ENCODE data around the gene ABCD1.
"Not testable (repeated sequence)": the region's sequence is repeated elsewhere in the genome, so short reads cannot be mapped to it uniquely, and the experiment has no call there.

The ABCD1 gene

DNA sequence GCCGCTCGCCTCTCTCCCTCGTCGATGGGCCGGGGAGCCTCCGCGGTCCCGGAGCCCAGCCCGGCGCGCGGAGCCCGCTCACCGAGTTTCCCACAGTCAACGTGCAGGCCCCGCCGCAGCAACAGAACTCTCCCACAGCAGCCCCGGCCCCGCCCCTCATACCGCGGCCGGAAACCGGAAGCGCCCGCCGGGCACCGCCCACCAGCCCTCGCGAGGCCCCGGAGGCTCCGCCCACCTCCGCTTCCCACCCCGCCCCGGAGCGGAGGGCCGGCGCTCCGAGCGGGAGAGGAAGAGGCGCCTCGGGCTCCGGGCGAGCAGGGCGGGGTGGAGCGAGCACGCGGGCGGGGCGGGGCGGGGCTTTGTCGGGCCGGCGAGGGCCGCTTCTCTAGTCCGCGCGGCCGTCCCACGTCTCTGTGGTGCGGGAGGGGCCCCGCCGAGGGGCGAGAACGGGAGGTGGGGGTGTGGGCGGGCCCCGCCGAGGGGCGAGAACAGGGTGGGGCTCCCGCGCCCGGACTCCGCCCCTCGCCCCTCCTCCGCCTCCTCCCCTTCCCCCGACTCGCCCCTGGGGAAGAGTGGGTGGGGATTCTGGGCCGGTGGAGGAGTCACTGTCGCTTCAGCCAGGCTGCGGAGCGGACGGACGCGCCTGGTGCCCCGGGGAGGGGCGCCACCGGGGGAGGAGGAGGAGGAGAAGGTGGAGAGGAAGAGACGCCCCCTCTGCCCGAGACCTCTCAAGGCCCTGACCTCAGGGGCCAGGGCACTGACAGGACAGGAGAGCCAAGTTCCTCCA is at the start of gene ABCD1, which contains the start of gene BCAP31:
Gene ABCD1 (plus strand): TSS at position 605 of the 787 bp plus-strand sequence. CDS start 411 bp downstream, outside the sequence.
Gene BCAP31 (minus strand): TSS at position 136 of the 787 bp plus-strand sequence. CDS start 1,143 bp downstream, outside the sequence.
- DNase-seq, result peak; percentile 90

DNA sequence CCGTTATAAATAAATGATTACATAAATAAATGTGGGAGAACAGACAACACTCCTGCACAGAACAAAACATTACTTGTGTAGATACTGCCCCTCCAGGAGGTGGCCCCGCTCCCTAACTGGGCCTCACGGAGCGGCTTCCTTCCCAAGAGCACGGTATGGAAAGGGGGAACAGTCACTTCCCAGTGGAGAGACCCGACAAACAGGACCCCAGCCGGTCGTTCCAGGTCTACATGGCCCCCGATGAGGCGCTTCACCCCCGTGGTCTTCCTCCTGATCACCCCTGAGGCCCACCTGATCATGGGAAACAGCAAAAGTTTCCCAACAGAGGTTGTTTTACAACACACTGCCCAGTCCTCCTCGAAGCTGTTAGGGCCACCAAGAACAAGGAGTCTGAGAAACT is 43.5 kb upstream of the ABCD1 start:
- no peak for DNase-seq

DNA sequence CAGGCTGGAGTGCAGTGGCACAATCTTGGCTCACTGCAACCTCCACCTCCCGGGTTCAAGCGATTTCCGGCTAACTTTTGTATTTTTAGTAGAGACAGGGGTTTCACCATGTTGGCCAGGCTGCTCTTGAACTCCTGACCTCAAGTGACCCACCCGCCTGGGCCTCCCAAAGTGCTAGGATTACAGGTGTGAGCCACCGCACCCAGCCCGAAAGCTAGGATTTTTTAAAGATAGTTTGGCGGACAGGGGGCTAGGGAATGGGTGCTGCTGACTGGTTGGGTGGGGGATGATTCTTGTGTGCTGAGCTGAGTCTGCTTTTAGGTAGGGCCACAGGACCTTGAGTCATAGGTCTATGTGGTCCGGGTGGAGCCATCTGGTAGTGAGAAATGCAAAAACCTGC is 41.2 kb upstream of the ABCD1 start:
- not testable (repeated sequence) for DNase-seq

DNA sequence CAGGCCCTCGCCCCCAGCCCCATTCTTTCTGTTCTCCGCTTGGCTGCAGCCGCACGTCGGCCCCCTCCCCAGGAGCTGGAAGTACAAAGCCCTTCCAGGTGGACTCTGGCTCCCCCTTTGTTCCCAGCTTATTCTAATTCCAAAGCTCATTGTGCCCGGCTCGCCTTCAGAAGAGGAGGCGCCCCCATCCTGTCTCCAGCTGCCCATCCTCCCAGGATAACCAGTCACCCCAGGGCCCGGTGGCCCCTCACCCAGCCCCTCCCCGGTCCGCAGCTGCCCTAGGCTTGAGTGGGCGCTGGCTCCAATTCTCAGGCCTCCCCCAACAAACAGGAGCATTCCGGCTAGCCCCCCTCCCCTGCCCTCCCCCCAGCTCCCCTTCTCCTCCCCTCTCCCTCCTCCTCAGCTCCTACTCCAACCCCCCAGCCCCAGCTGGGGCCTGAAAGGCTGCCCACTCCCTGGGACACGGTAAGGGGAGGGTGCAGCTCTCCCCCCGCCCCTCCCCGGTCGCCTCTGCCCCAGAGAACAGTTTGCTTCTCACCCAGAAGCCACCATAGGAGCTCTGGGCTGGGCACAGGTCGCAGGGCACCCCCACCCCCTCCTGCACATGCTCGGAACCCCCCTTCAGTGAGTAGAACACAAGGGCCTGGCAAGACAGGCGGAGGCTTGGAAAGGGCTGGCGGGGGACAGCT is 40.0 kb upstream of the ABCD1 start:
- DNase-seq, result no peak

DNA sequence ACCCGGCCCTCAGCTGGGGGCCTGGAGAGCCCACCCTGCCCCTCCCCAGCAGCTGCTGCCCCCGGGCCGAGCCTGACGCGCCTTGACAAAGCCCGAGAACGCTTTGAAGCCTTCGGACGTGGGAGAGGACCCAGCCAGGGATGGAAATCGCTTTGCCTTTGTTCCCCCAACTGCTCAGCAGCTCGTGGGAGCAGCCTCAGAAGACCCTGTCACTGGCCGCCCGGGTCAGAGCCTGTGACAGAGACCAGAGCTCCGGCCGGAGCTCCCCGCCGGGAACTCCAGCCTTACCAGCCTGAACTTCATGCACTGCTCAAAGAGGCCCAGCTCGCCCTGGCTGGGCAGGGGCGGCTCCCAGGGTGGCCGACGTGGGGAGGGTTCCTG is 39.5 kb upstream of the ABCD1 start:
- no peak for DNase-seq

DNA sequence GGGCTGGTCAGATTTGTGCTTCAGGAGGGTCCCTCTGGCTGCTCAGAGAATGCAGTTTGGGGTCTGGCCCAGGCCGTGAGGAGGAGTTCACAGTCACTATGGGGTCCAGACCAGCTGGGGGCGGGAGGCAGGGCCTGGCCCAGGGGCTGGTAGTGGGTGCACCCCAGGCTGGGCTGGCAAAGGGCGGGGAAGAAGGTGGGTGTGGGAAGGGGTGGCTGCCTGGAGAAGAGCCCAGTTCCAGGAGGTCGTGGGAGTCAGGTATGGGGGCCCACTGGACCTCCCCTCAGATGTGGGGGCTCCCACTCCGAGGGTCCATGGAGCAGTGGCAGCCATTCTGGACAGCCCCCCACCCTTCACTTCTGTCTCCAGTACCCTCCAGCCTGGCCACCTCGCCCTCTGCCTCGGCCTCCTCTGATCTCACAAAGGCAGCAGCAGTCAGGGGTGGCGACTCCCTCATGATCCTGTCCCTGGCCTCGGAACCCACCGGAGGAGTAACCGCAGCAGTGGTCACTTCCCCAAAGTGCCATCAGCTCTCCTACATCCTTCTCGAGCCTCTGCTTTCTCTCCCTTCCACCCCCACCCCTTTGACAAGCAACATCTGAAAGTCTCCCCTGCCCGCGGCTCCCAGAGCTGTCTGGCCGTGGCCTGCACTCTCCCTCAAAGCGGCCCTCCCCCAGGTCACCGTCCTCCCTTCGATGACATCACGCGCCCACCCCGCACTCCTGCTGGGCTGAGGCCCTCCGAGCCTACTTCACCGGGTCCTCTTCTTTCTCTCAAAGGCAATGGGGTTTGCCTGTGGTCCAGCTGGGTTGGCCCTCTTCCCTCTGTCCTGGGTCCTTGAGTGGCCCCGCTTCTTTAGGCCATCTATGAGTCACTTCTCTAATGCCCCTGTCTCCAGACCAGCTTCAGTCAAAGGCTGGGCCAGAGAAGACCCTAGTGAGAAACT is 38.6 kb upstream of the ABCD1 start:
- no peak for DNase-seq

DNA sequence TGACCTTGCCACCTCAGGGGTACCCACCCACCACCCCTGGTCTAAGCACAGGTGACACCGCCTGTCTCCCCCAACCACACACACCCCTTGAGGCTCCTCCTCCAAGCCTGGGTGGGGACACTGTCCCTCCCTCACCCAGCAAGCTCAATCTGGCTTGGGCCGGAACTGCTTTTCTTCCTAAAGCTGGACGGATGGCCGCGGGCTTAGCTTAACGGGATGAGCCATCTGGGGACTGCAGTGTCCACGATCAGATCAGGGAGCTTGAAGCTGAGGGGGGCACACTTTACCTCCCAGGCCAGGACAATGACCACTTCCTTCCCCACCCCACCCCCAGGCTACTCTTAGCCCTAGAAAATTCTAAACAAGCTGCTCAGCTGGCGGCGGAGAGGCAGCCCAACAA is 37.9 kb upstream of the ABCD1 start:
- DNase-seq, result no peak

DNA sequence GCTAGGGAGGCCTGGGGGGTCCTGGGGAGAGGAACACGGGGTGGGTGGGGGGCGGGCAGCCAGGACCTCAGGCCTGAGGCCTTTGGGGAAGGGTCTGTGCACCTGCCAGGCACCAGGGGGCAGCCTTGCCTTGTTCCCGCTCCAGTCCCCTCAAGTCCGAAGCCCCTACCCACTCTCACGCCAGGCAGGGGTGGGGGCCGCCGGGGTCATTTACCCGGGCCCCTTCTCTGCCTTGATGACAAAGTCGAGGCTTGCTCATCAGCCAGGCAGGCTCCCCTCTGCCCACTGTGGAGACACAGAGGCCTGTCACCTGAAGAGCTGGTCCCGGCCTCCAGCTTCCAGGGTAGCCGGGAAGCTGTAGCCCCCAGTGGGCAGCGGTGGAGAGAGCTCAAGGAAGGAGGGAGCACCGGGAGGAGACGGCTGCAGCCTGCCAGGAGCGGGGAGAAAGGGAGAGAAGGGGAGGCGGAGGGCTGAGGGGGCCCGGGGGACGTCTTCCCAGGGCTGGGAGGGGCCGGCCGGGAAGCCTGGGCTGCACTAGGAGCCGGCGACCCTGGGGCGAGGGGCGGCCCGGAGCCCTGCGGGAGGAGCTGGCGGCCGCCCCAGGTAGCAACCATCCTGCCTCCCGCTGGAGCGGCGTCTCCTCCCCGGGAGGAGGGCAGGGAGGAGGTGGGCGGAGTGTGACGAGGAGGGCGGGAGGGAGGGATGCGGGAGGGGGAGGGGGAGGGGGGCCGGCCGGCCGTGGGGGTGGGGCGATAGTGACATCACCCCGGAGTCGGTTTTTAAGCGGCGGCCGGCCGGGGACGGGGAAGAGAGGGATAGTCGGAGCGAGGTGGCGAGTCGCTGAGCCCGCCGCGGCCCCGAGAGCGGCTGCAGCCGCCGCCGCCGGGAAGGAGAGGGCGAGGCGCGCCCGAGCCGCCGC is 37.3 kb upstream of the ABCD1 start, which contains the start of gene SLC6A8:
Gene SLC6A8 (plus strand): TSS at position 806 of the 919 bp plus-strand sequence. CDS start 649 bp downstream, outside the sequence.
- DNase-seq, result peak; percentile 27

DNA sequence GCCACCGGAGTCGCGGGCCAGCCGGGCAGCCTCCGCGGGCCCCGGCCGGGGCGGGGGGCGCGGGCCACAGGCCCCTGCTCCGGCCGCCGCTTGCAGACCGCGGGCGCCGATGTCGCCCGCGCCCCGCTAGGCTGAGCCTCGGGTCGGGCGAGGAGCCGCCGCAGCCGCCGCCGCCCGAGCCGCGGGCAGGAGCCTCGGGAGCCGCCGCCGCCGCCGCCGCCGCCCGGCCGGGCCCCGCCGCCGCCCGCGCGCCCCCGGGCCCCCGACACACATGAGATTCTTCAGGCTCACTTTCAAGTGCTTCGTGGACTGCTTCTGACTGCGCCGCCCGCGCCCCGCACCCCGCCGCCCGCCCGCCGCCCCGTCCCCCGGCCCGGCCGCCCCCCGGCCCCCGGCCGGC is 36.6 kb upstream of the ABCD1 start:
- no peak for DNase-seq

DNA sequence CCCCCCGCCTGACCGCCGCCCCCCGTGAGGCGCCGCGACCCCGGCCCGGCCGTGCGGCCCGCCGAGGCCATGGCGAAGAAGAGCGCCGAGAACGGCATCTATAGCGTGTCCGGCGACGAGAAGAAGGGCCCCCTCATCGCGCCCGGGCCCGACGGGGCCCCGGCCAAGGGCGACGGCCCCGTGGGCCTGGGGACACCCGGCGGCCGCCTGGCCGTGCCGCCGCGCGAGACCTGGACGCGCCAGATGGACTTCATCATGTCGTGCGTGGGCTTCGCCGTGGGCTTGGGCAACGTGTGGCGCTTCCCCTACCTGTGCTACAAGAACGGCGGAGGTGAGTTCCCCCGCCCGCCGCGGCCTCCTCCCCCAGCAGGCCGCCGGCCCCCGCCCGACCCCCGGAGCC is 36.1 kb upstream of the ABCD1 start:
- no peak for DNase-seq

DNA sequence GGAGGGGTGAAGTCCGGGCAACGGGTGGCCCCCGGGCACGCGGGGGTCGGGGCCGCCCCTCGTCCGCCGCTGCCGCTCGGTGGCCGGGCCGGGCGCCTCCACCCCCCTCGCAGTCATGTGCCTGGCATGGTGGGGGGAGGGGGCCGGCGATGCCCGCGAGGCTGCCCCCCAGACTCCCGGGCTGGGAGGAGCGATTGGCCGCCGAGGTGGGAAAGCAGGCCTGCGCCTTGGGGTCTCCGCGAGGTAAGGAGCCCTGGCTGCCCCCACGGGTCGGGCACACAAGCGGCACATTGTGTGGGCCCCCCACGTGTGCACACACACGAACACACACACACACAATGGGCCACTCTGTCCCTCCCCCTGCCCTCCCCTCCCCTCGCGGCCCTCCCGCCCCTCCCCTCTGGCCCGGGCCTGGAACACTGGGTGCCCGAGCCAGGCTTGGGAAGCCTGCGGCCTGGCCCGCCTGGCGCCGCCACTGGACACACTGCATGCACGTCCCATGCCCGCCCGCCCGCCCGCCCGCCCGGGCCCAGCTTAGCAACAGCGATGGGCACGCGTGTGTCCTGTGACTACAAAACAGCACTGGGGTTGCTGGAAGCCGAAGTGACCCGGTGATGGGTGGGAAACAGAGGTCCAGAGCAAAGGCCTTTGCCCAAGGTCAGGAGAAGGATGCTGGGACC is 35.6 kb upstream of the ABCD1 start:
- no peak for DNase-seq

DNA sequence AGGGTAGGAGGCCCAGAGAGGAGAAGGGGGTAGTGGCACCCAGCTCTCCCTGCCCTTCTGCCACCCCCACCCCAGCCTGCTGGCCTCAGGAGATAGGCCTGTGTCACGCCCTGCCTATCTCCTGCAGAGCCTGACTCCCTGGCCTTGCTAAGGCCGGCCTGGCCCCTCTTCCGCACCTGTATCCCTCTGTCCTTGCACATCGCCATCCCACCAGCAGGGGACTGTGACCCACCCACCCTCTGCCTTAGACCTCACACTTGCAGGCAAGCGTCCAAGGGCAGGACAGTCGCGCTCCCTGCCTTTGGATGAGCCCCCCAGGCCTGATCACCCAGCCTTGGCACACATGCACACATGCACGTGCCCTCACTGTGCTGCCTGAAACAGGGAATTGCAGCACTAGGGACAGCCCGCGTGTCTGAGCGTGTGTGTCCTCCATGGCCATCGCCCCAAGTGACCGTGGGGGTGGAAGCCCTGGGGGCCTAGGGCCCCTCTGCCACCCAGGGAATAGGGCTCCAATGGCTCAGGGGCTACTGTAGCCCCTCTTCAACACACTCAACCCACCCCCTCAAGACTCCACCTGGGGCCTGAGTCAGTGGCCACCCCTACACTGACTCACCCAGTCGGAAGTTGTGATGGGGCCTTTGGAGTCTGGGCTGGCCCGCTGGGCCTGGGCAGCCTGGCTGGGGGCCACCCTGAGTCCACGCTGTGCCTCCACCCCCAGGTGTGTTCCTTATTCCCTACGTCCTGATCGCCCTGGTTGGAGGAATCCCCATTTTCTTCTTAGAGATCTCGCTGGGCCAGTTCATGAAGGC is 34.8 kb upstream of the ABCD1 start:
- DNase-seq, result no peak

DNA sequence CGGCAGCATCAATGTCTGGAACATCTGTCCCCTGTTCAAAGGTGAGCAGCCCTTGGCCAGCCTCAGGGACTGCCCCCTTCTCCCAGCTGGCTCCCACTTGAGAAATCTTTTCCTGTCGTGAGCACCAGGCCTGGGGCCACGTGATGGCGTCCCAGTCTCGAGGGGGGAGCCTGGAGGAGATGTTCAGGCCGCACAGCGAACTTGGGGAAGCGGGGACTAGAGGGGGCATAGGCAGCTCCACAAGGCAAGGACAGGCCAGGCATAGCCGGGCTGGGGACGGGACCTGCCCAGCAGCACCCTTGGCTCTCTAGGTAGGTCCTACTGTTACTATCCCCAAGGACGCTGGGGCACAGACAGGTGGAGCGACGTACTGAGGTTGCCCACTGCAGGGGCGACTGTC is 34.2 kb upstream of the ABCD1 start:
- DNase-seq, result no peak

DNA sequence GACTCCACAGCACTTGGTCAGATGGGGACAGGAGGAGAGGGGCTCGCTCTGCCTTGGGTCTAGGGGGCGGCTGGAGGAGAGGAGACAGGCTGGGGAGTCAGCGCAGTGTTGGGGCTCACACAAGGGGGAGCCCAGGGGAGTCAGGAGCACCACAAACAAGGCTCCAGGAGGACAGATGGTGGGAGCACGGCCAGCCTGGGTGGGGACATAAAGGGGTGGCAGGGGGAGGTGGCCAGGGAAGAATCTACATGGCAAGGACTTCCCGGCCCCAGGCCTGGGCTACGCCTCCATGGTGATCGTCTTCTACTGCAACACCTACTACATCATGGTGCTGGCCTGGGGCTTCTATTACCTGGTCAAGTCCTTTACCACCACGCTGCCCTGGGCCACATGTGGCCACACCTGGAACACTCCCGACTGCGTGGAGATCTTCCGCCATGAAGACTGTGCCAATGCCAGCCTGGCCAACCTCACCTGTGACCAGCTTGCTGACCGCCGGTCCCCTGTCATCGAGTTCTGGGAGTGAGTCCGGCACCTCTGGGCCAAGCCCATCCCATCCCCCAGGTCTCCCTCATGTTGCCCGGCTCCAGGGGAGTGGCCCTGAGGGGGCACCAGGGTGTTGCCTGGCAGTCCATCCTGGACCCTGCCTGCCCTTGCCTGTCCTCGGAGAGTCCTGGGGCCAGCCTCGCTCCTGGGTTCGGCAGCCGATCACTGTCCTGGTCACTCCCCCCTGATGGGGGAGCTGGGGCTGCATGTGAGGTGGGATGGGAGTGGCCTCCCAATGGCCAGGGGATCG is 33.4 kb upstream of the ABCD1 start:
- not testable (repeated sequence) for DNase-seq

DNA sequence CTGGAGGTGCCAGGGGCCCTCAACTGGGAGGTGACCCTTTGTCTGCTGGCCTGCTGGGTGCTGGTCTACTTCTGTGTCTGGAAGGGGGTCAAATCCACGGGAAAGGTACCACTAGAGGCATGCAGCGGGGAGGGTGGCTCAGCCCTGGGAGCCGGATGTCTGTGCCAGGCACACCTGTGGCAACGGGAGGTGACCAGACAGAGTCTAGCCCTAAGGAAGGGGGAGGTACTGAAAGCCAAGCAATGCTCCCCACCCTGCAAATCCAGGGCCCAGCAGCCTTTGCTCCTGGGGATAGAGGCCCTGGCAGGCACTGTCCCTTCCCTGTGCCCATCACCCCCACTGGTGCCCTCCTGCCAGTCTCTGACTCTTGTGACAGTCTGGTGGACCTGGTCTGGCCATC is 32.7 kb upstream of the ABCD1 start:
- DNase-seq, result no peak

DNA sequence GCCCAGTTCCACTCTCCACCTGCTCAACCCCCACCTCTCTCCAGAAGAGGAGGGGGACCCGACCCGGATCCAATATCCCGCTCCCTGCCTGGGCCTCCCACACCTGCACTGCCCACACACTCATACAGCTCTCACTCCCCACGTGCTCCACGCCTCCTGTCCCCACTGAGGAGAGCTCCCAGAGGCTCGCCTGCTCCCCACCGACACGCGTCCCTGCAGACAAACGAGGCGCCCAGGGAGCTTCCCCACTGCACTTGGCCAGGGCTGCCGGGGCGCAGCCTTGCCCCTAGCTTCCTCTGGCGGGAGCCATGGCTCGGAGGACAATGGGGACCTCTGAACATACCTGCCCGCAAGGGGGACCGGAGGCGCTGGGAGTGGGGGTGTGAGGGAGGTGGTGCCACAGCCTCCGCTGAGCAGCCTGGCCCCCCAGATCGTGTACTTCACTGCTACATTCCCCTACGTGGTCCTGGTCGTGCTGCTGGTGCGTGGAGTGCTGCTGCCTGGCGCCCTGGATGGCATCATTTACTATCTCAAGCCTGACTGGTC is 32.0 kb upstream of the ABCD1 start:
- DNase-seq, result no peak

DNA sequence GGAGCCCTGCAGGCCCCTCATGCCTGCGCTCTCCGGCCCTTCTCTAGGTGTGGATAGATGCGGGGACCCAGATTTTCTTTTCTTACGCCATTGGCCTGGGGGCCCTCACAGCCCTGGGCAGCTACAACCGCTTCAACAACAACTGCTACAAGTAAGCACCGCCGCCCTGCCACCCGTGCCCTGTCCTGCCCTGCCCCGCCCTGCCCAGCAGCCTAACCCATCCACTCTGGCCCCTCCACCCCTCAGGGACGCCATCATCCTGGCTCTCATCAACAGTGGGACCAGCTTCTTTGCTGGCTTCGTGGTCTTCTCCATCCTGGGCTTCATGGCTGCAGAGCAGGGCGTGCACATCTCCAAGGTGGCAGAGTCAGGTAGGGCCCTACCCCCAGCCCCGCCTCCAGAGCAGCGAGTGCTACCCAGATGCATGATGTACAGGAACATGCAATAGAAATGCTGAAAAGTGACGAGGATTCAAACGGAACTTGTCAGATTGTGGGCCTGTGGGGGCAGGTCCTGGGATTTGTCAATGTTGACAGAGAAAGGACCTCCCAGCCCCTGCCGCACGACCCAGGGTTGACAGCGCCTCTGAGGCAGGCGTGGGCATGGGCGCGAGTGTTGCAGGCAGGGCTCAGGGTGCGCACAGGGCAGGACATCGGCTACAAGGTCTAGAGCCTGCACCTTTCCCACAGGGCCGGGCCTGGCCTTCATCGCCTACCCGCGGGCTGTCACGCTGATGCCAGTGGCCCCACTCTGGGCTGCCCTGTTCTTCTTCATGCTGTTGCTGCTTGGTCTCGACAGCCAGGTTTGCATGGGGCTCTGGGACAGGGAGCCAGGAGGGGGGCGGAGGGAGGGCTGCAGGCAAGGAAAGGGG is 31.2 kb upstream of the ABCD1 start:
- DNase-seq, result no peak

DNA sequence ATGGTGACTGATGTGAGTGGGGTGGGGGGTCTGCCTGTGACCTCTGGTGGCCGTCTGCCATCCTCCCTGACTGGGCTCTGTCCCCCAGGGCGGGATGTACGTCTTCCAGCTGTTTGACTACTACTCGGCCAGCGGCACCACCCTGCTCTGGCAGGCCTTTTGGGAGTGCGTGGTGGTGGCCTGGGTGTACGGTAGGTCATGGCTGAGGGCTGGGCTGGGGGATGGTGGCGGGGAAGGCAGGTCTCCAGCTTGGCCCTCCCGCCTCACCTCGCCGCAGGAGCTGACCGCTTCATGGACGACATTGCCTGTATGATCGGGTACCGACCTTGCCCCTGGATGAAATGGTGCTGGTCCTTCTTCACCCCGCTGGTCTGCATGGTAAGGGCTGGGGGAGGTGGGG is 30.4 kb upstream of the ABCD1 start:
- DNase-seq, result not testable (repeated sequence)

All from activated CD4-positive, alpha-beta T cell treated with anti-CD3 and anti-CD28 coated beads for 48 hours (primary cell).